TTC549 (cell line): ENCODE results near the gene GSTA1.
"Not testable (repeated sequence)": the region's sequence is repeated elsewhere in the genome, so short reads cannot be mapped to it uniquely, and the experiment has no call there.

Experiments used
- FAIRE-seq: peaks from 2 replicates; lab custom pipeline; 2012; peaks lifted over from hg19 to GRCh38; lab: Jason Lieb, UNC

The GSTA1 gene

GRCh38 chr6:52803668-52804255 is at the start of gene GSTA1:
GSTA1 (minus strand) TSS chr6:52803816; CDS start chr6:52799267, 4,549 bp downstream.
- not testable (repeated sequence) for FAIRE-seq

GRCh38 chr6:52849137-52849536 is 45.5 kb upstream of the GSTA1 start:
- FAIRE-seq: no peak

GRCh38 chr6:52846002-52846401 is 42.4 kb upstream of the GSTA1 start:
- FAIRE-seq: no peak

- no peak for FAIRE-seq
Observed at GRCh38 chr6:52843605-52844004, 40.0 kb upstream of the GSTA1 start.

- no peak for FAIRE-seq
Observed at GRCh38 chr6:52840763-52841585, 37.4 kb upstream of the GSTA1 start, which contains the start of gene GSTA5. GSTA5 (minus strand) TSS chr6:52840813.

- FAIRE-seq: no peak
Observed at GRCh38 chr6:52839124-52840055, 35.8 kb upstream of the GSTA1 start.

- no peak for FAIRE-seq
Observed at GRCh38 chr6:52834481-52834880, 30.9 kb upstream of the GSTA1 start.

- not testable (repeated sequence) for FAIRE-seq
Observed at GRCh38 chr6:52830869-52831268, 27.3 kb upstream of the GSTA1 start.

- FAIRE-seq: no peak
Observed at GRCh38 chr6:52829046-52829817, 25.6 kb upstream of the GSTA1 start.

GRCh38 chr6:52828621-52829020 is 25.0 kb upstream of the GSTA1 start:
- not testable (repeated sequence) for FAIRE-seq

- not testable (repeated sequence) for FAIRE-seq
Observed at GRCh38 chr6:52827073-52827783, 23.6 kb upstream of the GSTA1 start.

- FAIRE-seq: no peak
Observed at GRCh38 chr6:52826513-52826912, 22.9 kb upstream of the GSTA1 start.

GRCh38 chr6:52825900-52826459 is 22.4 kb upstream of the GSTA1 start:
- FAIRE-seq: not testable (repeated sequence)

- FAIRE-seq: not testable (repeated sequence)
Observed at GRCh38 chr6:52825270-52825793, 21.7 kb upstream of the GSTA1 start.

GRCh38 chr6:52821842-52822241 is 18.2 kb upstream of the GSTA1 start:
- no peak for FAIRE-seq

- no peak for FAIRE-seq
Observed at GRCh38 chr6:52820198-52820597, 16.6 kb upstream of the GSTA1 start.

GRCh38 chr6:52815167-52816092 is 11.8 kb upstream of the GSTA1 start:
- no peak for FAIRE-seq

- not testable (repeated sequence) for FAIRE-seq
Observed at GRCh38 chr6:52814545-52814944, 10.9 kb upstream of the GSTA1 start.

GRCh38 chr6:52809777-52810176 is 6.2 kb upstream of the GSTA1 start:
- not testable (repeated sequence) for FAIRE-seq
